Activated CD4-positive, alpha-beta T cell treated with anti-CD3 and anti-CD28 coated beads, Interleukin-2, amount 50 U/mL, for 4 hours (primary cell): ENCODE measurements around the gene EXOC3.
"Not testable (repeated sequence)": the region's sequence is repeated elsewhere in the genome, so short reads cannot be mapped to it uniquely, and the experiment has no call there.

ENCODE experiments used
- DNase-seq, 2 experiments: peaks; one replicate each; pipeline ENCODE4 v3.0.0-alpha.2; 2020

Gene EXOC3

DNA sequence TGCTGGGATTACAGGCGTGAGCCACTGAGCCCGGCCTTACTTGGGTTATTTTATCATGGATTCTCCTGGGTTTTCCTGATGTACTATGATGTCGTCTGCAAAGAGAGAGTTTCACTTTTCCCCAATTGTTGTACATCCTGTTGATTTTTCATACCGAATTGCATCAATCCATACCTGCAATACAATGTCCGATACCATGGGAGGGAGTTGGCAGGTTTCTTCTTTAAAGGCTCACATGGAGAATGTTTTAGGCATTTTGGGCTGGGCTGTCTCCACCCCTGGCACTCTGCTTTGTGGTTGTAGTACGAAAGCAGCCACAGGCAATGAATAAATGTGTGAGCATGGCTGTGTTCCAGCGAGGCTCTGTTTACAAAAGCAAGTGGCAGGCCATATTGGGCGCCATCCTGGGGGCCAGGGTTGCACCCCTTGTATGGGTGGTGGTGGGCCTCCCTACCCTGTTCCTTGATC is 35.1 kb upstream of the EXOC3 start:
- no peak for DNase-seq

DNA sequence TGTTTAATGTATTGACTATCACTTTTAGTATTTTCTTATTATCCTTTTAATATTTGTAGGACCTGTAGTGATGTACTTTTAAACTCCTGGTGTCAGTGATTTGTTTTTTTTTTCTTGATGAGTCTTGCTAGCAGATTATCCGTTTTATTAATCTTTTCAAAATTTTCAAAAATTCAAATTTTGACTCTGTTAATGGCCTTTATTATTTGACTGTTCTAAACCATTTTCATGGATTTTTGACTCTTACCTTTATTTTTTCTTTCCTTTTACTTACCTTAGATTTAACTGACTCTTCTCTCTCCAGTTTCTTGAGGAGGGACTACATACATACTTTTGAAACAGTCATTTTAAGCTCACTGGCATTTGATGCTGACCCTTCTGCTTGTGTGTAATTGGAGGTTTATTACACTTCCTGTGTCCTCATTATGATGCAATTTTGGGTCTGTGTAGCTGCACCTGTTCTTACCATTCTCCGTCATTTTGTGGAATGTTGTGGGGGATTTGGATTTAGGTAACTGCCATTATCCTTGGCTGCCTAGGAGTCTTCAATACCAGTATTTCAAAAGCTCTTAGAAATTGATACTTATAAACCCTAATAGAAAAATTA is 32.0 kb upstream of the EXOC3 start:
- DNase-seq, result no peak

DNA sequence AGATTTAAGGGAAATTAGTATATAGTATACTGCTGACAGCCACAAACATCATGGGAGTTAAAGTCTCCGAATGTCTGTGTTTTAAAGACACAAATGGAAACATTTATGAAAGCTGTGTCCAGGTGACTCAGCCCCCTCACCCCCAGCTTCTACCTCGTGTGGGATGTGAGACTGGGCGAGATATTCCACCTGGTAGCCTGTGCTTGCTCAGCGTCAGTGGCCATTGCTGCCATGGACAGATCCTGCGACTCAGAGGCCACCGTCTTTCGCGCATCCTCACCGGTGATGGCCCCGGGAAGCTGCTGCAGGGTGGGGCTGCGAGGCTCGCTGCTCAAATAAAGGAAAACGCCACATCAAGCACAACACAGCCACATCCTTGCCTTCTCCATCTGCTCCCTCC is 31.2 kb upstream of the EXOC3 start:
- no peak for DNase-seq

DNA sequence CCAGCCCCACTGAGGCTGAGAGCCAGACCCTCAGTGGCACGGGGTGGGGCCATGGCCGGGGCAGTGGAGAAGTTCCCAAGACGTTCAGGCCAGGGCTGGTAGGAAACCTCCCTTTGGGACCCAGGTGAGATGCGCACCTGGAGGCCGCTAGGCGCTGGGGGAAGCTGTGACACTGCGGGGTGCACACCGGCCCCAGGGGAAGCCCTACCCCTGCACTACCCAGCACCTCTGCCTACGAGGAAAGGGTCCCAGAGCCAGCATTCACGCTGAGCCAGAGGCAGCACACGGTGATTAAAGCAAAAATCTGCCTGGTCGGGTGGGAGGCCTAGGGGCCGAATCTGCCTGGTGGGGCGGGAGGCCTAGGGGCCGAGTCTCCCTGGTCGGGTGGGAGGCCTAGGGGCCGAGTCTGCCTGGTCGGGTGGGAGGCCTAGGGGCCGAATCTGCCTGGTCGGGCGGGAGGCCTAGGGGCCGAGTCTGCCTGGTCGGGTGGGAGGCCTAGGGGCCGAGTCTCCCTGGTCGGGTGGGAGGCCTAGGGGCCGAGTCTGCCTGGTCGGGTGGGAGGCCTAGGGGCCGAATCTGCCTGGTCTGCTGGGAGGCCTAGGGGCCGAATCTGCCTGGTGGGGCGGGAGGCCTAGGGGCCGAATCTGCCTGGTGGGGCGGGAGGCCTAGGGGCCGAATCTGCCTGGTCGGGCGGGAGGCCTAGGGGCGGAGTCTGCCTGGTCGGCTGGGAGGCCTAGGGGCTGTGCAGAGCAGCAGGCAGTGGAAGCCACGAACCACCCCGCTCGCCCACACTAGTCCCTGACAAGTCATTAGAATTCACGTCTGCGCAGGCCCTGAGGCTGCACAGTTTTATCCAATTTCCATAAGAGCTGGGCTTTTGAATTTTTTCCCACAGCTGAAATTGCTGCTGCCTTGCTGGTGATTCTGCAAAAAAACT is 27.7 kb upstream of the EXOC3 start:
- DNase-seq, result not testable (repeated sequence)

DNA sequence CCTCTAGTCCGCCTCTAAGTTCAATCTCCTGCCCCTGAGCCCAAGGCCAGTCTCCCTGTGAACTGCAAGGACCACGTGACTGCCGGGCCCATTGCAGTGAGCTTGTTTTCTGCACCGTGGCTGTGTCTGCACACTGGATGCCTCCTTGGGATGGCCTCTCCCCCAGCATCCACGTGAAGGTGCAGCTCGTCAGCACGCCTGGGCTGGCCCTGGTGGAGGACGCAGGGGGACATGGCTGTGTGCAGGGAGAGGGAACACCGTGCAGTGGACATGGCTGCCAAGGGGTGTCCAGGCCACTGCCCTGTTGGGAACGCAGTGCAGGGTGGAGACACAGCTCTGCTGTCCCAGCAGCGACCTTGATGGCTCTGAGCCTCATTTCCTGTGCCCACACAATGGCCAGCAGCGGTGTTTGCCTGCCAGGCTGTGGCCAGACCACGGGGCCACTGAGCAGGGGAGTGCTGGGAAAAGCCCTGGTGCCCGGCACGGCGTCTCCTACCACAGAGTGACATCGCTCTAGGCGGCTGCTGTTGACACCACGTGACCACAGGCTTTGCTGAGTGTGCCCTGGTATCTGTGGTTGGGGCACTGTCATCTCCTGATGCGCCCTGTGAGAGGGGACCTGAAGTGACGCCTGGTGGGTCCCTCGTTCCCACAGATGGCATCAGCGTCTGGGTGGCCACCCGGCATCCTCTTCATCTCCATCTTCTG is 26.9 kb upstream of the EXOC3 start:
- no peak for DNase-seq

DNA sequence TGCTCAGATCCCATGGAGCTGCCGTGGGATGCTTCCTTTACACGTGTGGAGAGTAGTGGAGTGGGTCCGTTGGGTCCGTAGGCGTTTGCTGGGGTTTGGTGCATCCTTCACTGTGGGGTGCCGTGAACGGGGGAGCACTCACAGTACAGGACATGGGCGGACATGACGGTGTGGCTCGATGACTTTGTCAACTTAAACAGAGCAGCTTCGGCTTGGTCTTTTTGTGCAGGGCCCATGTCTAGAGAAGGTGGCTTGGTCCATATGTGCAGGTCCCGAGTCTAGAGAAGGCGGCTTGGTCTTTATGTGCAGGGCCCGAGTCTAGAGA is 26.4 kb upstream of the EXOC3 start:
- DNase-seq, result no peak

- no peak for DNase-seq
These were observed 25.4 kb upstream of the EXOC3 start for GRCh38 chr5:417301-418161.

- DNase-seq, result no peak
These were observed 24.5 kb upstream of the EXOC3 start for GRCh38 chr5:418162-419121.

- DNase-seq, result no peak
These were observed 23.0 kb upstream of the EXOC3 start for GRCh38 chr5:419970-420369.

GRCh38 chr5:420632-421286 is 22.2 kb upstream of the EXOC3 start:
- DNase-seq, result no peak

GRCh38 chr5:421287-421880 is 21.6 kb upstream of the EXOC3 start:
- no peak for DNase-seq

- DNase-seq, result no peak
These were observed 21.1 kb upstream of the EXOC3 start for GRCh38 chr5:421901-422300.

GRCh38 chr5:422323-423232 is 20.4 kb upstream of the EXOC3 start:
- no peak for DNase-seq

DNA sequence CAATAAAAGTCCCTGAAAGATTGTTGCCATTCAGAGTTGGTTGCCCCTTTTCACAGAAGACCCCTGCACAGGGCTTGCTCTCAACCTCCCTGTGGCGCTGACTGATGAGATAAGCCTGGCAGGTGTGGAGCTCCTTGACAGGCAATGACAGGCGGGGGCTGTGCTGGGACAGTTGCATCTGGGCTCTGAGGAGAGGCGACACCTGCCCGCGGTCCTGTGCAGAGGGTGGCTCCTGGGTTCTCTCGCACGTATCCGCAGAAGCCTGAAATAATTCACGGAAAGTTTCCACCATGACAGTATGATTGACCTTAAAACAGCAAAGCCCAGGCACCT is 19.8 kb upstream of the EXOC3 start:
- DNase-seq, result no peak

DNA sequence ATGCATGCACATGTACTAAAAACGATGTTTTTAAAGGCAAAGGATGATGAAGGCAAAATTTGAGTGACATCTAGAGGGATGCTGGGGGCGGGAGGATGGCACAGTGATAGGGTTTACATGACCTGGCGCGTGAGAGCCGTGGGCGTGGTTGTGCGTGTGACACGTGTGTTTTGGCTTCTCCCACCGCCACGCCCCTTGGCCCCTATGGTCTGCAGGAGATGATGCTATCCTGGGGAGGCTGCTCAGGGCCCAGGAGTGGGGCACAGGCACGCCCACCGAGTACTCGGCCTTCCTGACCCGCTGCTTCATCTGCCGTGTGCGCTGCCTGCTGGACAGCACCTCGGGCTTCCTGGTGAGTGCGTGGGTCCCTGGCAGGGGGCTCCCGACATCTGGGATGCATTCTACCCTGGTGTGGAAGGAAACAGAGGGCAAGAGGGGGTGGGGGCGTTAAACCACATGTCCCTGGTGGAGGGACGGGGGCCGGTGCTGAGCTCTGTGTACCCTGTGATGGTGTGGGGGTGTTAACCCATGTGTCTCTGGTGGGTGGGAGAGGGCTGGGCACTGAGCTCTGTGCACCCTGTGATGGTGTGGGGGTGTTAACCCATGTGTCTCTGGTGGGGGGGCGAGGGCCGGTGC is 19.2 kb upstream of the EXOC3 start:
- no peak for DNase-seq

DNA sequence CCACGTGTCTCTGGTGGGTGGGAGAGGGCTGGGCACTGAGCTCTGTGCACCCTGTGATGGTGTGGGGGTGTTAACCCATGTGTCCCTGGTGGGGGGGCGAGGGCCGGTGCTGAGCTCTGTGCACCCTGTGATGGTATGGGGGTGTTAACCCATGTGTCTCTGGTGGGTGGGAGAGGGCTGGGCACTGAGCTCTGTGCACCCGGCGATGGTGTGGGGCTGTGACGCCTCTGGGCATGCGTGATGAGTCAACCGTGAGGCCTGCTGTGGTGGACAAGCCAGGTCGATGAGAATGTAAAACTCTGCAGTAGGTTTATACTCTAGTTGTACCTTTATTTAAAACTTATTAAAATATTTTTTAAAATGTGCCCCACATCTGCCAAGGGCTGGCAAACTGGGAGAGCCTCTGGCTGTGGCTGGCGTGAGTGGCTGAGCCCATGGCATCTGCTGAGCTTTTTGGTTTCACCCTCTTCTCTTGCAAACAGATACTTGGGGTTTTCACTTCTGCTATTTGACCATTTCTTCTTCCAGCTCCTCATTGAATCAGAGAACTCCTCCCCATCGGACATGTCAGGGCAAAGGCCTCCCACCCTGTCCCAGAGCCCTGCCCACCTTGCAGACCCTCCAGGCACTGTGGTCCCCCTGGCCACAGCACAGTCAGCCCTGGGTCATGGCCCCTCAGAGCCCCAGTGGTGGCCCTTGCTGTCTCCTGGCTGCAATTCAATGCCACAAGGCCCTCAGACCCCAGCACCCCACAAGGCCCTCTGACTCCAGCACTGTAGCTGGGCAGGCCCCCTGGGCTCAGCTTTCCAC is 18.5 kb upstream of the EXOC3 start:
- no peak for DNase-seq

DNA sequence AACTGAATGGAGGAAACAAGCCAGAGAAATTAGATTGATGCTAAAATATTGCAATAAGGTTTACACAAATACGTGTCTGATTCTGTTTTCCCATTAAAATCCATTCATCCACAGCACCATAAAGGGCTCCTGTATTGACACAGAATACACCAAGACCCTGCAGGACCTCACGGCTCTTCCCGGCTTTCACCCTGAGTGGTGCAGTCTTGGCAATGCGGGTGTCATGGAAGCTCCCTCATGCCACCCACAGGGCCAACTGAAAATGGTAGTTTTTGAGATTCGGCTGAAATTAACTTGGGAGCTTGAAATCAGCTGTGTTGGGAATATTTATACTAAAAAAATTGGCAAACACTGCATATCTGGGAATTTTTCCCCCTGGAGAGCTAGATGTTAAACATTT is 17.3 kb upstream of the EXOC3 start:
- DNase-seq, result no peak

- DNase-seq, result no peak
These were observed 16.5 kb upstream of the EXOC3 start for GRCh38 chr5:426392-426976.
